Effector CD8-positive, alpha-beta T cell (primary cell): ENCODE data around the gene UBLCP1.
"Not testable (repeated sequence)": the region's sequence is repeated elsewhere in the genome, so short reads cannot be mapped to it uniquely, and the experiment has no call there.

Experiments used
- DNase-seq: peaks from one replicate; lab custom pipeline; 2025; lab: John Stamatoyannopoulos, UW
- total RNA-seq, 4 experiments: gene quantifications; one replicate each; lab custom pipeline; 2026; lab: John Stamatoyannopoulos, UW

Gene UBLCP1
- 21.4 to 32.6 (median 23.9) reads per million in 4 experiments for total RNA-seq

- DNase-seq = peak; percentile 71
Observed at GRCh38 chr5:159262859-159263568, at the start of gene UBLCP1. Gene UBLCP1, plus strand, starts transcription at chr5:159263290. Its CDS starts 5,626 bp downstream, at chr5:159268916.

- DNase-seq = no peak
Observed at GRCh38 chr5:159214486-159215271, 48.4 kb upstream of the UBLCP1 start.

GRCh38 chr5:159215886-159216285 lies 47.2 kb upstream of the UBLCP1 start:
- no peak for DNase-seq

GRCh38 chr5:159216454-159216853 lies 46.6 kb upstream of the UBLCP1 start:
- no peak for DNase-seq

- DNase-seq = no peak
Observed at GRCh38 chr5:159217236-159217635, 45.9 kb upstream of the UBLCP1 start.

GRCh38 chr5:159218595-159219023 lies 44.5 kb upstream of the UBLCP1 start:
- no peak for DNase-seq

GRCh38 chr5:159220206-159220605 lies 42.9 kb upstream of the UBLCP1 start:
- DNase-seq = no peak

- no peak for DNase-seq
Observed at GRCh38 chr5:159223469-159223868, 39.6 kb upstream of the UBLCP1 start.

- no peak for DNase-seq
Observed at GRCh38 chr5:159224471-159224870, 38.6 kb upstream of the UBLCP1 start.

GRCh38 chr5:159226451-159226850 lies 36.6 kb upstream of the UBLCP1 start:
- DNase-seq = no peak

GRCh38 chr5:159227452-159227851 lies 35.6 kb upstream of the UBLCP1 start:
- DNase-seq = no peak

- not testable (repeated sequence) for DNase-seq
Observed at GRCh38 chr5:159228097-159228496, 35.0 kb upstream of the UBLCP1 start.

- DNase-seq = no peak
Observed at GRCh38 chr5:159230657-159231056, 32.4 kb upstream of the UBLCP1 start.

- DNase-seq = no peak
Observed at GRCh38 chr5:159231167-159231566, 31.9 kb upstream of the UBLCP1 start.

GRCh38 chr5:159235871-159236520 lies 27.1 kb upstream of the UBLCP1 start:
- not testable (repeated sequence) for DNase-seq

GRCh38 chr5:159240301-159240870 lies 22.7 kb upstream of the UBLCP1 start:
- DNase-seq = no peak

- no peak for DNase-seq
Observed at GRCh38 chr5:159241946-159242552, 21.0 kb upstream of the UBLCP1 start.

GRCh38 chr5:159242656-159243055 lies 20.4 kb upstream of the UBLCP1 start:
- no peak for DNase-seq

GRCh38 chr5:159243385-159243784 lies 19.7 kb upstream of the UBLCP1 start:
- DNase-seq = no peak

GRCh38 chr5:159244163-159244562 lies 18.9 kb upstream of the UBLCP1 start:
- DNase-seq = no peak

GRCh38 chr5:159244890-159245289 lies 18.2 kb upstream of the UBLCP1 start:
- no peak for DNase-seq

- DNase-seq = no peak
Observed at GRCh38 chr5:159249158-159249557, 13.9 kb upstream of the UBLCP1 start.
